Adrenal gland (tissue), 12 donors: ENCODE data around the gene PTPRE. TPM values are rescaled to one million over a fixed set of nuclear protein-coding genes. Genes with fewer than 3 reads are reported as not detected.
A peak's percentile ranks its signal among the peaks of the same experiment; 100 is the strongest.

Source experiments
- DNase-seq, 7 donors: peaks; one replicate each; pipeline ENCODE4 v3.0.0-alpha.2; 2019 to 2020
- H3K27ac ChIP-seq, 5 donors: fragments of 200-600 bp; sonication (generic) in 4 of 5; 1 replicate in 3 of 5; 2 replicates in 2 of 5; pipeline versions ENCODE4 v1.5.1 to v1.8.0; 2016 to 2020; ENCODE audit warnings: mild to moderate bottlenecking in 1 of 5
- H3K27me3 ChIP-seq: fragments of 200-600 bp; 2 replicates; pipeline ENCODE4 v1.8.0; 2021
- H3K36me3 ChIP-seq, 2 donors: fragments of 200-600 bp; replicated peaks in 1 of 2; 1 replicate in 1 of 2; 2 replicates in 1 of 2; pipeline versions ENCODE4 v1.5.1 to v1.8.0; 2018 to 2022
- H3K4me1 ChIP-seq, 2 donors: fragments of 200-600 bp; replicated peaks in 1 of 2; 1 replicate in 1 of 2; 2 replicates in 1 of 2; pipeline versions ENCODE4 v1.5.1 to v1.8.0; 2018 to 2021
- H3K4me3 ChIP-seq, 4 donors: fragments of 200-600 bp; sonication (generic) in 3 of 4; one replicate each; pipeline ENCODE4 v1.5.1; 2016 to 2018
- H3K9me3 ChIP-seq, 3 donors: fragments of 200-600 bp; sonication (generic) in 1 of 3; replicated peaks in 1 of 3; 1 replicate in 2 of 3; 2 replicates in 1 of 3; pipeline versions ENCODE4 v1.5.1 to v1.8.0; 2016 to 2021
- POLR2A ChIP-seq, 2 donors: fragments of 450-650 bp; IDR thresholded peaks; one replicate each; pipeline ENCODE4 v1.6.1; 2017; ENCODE audit warnings: antibody characterized with exemption in 2 of 2, mild to moderate bottlenecking in 2 of 2, moderate library complexity in 1 of 2
- WGBS, 4 donors: extraction: QIAGEN DNeasy Blood & Tissue Kit in 2 of 4; methylation state at CpG; one replicate each; pipeline versions ENCODE4 v1.1.5 to v1.1.7; 2013 to 2017; 5-methylcytosine and 5-hydroxymethylcytosine counted together
- intact Hi-C, 2 donors: fragments of 100-400 bp; cut with DNase I; formaldehyde crosslinking; loops; one replicate each; pipeline versions ENCODE4 v1.14.1 to v1.15.0; 2022 to 2023
- polyA plus RNA-seq, 3 donors: library from polyadenylated mRNA; stranded (reverse); fragments of 200-250 nt in 2 of 3; fragments of 350-450 nt in 1 of 3; fragmentation: Illumina TruSeq in 1 of 3; extraction: RNeasy Lipid Tissue Mini Kit (QIAGEN cat#74804) in 1 of 3; gene quantifications; one replicate each; pipeline ENCODE4 v1.2.3, GENCODE V29; 2013 to 2014
- total RNA-seq, 9 donors: library from RNA; depleted of rRNA in 4 of 9; stranded (reverse); fragments of >200 nt in 4 of 9; fragments of 120-200 nt in 1 of 9; fragmentation: NEBNext Ultra II Directional in 1 of 9; extraction: Animal tissue kit (Norgen Biotek cat#: 25700) in 1 of 9; gene quantifications; one replicate each; pipeline versions ENCODE4 v1.1.0 to v1.2.4, GENCODE V29; 2013 to 2023
- TF ChIP-seq, protein P1 (sequence below), 6 experiments: fragments of 450-650 bp in 4 of 6; fragments of 200-600 bp in 2 of 6; sonication (generic) in 1 of 6; IDR thresholded peaks; 1 replicate in 5 of 6; 2 replicates in 1 of 6; pipeline versions ENCODE4 v1.5.1 to v1.8.0; 2016 to 2021; ENCODE audit warnings: antibody characterized with exemption in 6 of 6, mild to moderate bottlenecking in 2 of 6, moderate library complexity in 1 of 6
- donor health status: healthy with polysubstance abuse.
- donor health status: Bipolar disorder and iron deficiency.
- donor health status: DM: yes; HTN: yes; CAD: no.
- donor health status: DM: no; HTN: no; CAD: no.
- donor health status: DM: no; HTN: no; CAD: no.
- donor health status: DM: yes; HTN: yes; CAD: no.

Gene PTPRE
- total and polyA plus RNA-seq, 12 donors = 7.6 to 52.8 (median 41.0) TPM

DNA sequence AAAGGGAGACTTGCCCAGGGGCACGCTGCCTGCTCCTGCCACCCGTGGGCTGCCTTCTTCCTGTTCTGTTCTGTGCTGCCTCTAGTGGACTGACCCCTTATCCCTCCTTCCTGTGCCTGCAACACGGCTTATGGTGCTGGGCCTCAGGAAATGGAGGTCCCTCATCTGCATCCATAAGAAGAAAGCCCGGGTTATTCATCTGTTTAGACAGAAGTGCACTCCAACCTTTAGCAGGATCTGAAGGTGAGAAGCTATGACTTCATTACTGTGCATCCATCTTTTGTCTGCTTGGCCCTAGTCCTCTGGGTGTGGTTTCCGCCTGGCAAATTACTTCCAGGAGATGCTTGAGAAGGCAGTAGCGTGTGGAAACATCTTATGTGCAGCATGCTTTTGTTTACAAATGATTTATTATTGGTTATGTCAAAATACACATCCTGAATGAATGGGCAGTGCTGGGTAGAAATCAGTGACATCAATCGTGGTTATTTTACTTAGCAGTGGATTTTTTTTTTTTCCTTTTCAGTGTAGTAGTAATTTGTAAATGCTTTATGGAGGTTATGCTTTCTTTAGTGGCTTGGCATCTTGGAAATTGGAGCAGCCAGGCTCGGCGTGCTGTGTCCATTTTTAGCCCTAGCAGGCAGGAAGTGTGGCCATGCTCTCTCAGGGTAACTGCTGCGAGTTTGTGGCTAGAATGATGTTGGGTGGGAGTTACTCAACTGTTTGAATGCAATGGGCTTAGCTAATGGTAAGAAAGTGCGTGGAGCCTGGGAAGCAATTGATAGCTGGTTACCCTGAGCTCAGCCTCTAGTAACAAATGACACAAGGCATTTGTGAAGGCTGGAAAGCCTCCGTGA lies 12.7 kb downstream of the PTPRE start:
- Histone ChIP-seq H3K27ac (peak overlapping the region in 2 of 5 donors; percentile 71 to 83), H3K36me3 (no peaks in the 10 kb centered on the region), H3K4me1 (peaks cover 27 to 60% of the 10 kb centered on the region in 2 donors), H3K9me3 (no peaks in the 10 kb centered on the region), H3K4me3 (no peak overlapping the region), H3K27me3 (no peaks in the 10 kb centered on the region)
- TF ChIP-seq, protein P1, sequence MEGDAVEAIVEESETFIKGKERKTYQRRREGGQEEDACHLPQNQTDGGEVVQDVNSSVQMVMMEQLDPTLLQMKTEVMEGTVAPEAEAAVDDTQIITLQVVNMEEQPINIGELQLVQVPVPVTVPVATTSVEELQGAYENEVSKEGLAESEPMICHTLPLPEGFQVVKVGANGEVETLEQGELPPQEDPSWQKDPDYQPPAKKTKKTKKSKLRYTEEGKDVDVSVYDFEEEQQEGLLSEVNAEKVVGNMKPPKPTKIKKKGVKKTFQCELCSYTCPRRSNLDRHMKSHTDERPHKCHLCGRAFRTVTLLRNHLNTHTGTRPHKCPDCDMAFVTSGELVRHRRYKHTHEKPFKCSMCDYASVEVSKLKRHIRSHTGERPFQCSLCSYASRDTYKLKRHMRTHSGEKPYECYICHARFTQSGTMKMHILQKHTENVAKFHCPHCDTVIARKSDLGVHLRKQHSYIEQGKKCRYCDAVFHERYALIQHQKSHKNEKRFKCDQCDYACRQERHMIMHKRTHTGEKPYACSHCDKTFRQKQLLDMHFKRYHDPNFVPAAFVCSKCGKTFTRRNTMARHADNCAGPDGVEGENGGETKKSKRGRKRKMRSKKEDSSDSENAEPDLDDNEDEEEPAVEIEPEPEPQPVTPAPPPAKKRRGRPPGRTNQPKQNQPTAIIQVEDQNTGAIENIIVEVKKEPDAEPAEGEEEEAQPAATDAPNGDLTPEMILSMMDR (IDR thresholded peaks at IDR 0.05) = peak in 2 of 6 experiments; percentile 11 to 14
- TF ChIP-seq POLR2A (IDR thresholded peaks at IDR 0.05) = no peak
- intact Hi-C loops = loop anchor here in 1 of 2 donors (10.0 kb wide), 1 partner anchor 55 kb away; no protein-coding TSS in a partner anchor
- 44 to 56% (median 49%) methylated on average over 12 of the region's 12 CpGs for WGBS, 4 donors
- DNase-seq = peak in 3 of 7 donors; percentile 30 to 56 (median 35)

GRCh38 chr10:127920306-127921074 lies 13.6 kb downstream of the PTPRE start:
- Histone ChIP-seq H3K4me1 (peaks cover 27 to 53% of the 10 kb centered on the region in 2 donors), H3K4me3 (no peak overlapping the region), H3K9me3 (no peaks in the 10 kb centered on the region), H3K27ac (peak overlapping the region in 2 of 5 donors; percentile 71 to 83), H3K36me3 (no peaks in the 10 kb centered on the region), H3K27me3 (no peaks in the 10 kb centered on the region)
- 75 to 86% (median 83%) methylated on average over 9 to 11 of the region's 11 CpGs for WGBS, 4 donors
- TF ChIP-seq POLR2A (IDR thresholded peaks at IDR 0.05) = no peak
- TF ChIP-seq, protein P1 (IDR thresholded peaks at IDR 0.05) = no peak
- peak in 3 of 7 donors; percentile 9 to 47 (median 21) for DNase-seq
- intact Hi-C loops = no loop called here

DNA sequence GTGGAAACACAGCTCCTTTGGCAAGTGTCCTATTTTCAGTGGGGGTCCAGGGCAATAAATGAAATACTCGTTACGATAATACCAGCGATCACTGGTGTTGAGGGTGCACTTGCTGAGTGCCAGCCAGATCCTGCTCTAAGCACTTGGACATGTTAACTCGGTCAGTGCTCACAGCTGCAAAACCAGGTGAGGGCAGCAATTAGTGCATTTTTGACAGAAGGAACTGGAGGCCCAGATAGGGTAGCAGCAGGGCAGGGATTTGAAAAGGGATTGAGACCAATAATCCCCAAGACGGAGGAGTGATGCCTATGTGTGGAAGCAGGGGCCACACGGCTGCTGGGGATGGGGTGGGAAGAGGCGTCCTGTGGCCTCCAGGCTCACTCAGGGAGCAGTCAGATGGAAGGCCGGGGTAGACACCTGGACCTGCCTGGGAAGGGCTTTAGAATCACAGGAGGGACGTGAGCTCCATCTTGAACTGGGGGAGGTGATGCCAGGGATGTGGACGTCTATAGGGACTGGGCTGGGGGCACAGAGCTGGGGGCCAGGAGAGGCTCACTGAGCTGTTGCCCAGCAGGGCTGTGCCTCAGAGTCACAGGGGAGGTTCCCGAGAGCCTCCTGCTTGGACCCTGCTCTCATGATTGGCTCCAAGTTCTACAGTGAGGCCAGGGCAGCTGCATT lies 14.3 kb downstream of the PTPRE start:
- no peak overlapping the region for H3K4me3 ChIP-seq
- H3K4me1 ChIP-seq = peaks cover 23 to 58% of the 10 kb centered on the region in 2 donors
- intact Hi-C loops = no loop called here
- H3K9me3 ChIP-seq = no peaks in the 10 kb centered on the region
- H3K27me3 ChIP-seq = no peaks in the 10 kb centered on the region
- H3K27ac ChIP-seq = peak overlapping the region in 3 of 5 donors; percentile 76 to 83 (median 81)
- TF ChIP-seq POLR2A (IDR thresholded peaks at IDR 0.05) = no peak
- TF ChIP-seq, protein P1 (IDR thresholded peaks at IDR 0.05) = no peak
- no peaks in the 10 kb centered on the region for H3K36me3 ChIP-seq
- 89 to 97% (median 92%) methylated on average over 10 to 11 of the region's 11 CpGs for WGBS, 4 donors
- peak in 2 of 7 donors; percentile 14 to 45 for DNase-seq
